ENCODE data around the gene DUSP5.

The DUSP5 gene

DNA sequence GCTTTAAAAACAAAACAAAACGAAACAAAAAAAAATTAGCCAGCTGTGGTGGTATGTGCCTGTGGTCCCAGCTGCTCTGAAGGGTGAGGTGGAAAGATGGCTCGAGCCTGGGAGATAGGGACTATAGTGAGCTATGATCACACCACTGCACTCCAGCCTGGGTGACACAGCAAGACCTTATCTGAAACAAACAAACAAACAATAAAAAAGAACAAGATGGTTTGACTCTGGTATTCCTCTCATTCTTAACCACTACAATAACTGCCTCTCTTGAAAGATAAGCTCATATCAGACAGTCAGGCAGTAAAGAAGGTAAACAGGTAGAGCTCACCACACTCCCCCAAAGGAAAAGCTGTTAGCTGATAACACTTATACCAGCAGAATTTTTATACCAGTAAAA, 14.1 kb upstream of the DUSP5 start:
- DNase-seq: no peak

DNA sequence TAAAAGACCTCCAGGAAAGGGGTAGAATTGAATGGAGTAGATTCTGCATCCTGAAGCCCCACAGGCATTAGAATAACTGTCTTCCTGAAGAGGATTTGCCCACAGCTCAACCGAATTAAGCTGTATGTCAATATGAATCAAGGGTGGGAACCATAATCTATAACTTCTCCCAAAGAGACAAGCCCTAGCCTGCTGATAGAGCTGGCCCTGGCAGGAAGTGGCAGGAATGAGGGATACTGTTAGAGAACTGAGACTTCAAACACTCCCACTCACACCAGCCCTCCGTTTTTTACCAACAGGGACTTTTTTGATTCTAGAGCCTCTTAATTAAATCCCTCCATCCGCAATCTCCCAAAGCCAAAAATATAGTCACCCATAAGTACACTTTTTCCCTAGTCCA, 12.2 kb upstream of the DUSP5 start:
- no peak for DNase-seq

DNA sequence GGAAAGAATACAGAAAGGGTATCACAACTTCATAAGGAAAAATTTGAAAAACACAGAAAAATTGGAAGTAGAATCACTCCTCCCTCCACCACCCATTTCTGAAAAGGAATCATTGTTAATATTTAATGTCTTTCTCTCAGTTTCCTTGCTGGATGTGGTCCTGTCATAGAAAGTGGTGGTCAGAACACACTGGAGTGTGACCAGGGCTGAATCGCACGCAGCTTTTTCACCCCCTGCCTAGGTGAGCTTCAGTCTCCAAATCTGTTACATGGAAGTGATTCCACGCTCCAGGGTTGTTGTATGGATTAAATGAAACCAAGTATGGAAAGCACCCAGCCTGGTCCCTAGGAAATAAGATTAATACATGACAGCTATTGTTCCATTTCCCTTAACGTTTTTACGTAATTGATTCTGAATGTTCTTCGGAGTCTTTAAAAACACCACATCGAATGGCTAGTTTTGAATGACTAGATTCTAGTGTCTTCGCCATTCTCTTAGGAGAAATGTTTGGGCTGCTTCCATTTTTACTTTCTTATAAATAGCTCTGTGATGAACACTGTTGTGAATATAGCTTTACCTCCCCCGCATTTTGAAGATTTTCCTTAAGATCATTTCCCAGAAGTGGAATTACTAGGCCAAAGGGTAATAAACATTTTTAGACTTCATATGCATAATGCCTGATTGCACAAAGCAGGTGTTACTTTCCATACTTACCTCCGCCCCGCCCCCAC, 10.9 kb upstream of the DUSP5 start:
- DNase-seq: no peak

DNA sequence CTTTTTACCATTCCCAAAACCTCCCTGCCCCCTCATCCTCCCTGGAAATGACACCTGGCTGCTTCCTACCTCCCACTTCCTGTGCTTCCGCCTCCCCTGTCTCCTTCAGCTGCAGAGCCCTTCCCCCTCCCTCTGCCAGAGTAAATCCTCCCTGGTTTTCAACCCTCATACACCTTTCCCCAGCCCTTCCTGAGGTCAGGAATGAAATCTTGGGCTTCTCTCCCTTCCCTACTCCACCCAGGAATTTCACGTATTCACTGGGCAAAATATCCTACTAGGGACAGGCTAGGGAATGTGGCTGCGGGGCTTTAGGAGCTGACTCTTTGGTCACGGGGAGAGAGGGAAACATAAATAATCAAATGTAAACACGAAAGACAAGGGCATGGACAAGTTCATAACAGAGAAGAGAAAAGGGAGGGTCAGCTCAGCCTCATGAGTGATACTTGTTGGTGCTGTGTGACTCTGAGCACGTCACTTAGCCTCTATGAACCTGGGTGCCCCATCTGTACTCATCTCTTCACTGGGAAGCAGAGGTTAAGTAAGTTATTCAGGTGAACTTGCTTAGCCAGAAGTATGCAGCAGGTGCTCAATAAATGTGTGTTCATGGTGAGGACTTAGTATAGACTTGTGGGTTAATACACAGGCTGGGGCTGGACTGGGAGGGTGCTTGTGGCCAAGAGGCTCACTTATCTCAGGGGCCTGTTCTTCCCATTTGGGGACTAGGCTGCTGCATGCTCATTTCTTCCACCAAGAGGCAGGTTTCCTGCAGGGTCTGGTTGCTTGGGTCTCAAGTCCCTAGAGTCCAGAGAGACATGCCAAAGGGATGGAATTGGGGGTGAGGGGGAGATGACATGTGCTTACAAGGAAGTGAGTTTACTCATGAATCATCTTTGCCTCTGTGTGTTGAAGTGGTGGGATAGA, 10.0 kb upstream of the DUSP5 start:
- DNase-seq: no peak

DNA sequence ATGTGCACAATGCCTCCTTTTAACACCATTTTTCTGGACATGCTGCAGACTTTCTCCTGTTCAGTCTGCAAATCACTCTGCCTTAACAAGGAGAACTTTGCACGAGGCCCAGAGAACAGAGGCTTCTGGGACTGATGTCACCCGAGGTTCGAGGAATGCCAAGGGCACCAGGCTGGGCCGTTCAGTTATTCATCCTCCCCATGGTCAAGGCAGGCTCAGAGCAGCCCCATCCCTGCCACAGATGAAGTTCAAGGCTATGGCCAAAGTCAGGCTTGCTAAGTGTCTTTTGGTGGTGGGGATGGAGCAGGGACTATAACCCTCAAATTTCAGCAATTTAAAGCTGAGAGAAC, 9.4 kb upstream of the DUSP5 start:
- no peak for DNase-seq

DNA sequence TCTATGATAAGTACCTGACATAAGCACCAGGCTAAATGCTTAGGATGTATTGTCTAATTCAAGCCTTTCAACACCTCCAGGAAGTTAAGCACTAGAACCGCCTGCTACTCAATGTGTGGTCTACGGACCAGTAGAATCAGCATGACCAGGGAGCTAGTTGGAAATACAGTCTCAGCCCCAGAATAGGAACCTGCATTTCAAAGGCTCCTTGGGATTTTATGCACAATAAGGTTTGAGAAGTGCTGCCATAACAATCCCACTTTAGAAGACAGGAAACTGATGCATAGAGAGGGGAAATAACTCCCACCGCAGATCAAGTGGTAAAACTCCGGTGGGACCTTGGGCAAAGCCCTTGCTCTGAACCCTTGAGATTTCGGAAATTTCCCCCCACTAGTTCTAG, 8.8 kb upstream of the DUSP5 start:
- DNase-seq: no peak

DNA sequence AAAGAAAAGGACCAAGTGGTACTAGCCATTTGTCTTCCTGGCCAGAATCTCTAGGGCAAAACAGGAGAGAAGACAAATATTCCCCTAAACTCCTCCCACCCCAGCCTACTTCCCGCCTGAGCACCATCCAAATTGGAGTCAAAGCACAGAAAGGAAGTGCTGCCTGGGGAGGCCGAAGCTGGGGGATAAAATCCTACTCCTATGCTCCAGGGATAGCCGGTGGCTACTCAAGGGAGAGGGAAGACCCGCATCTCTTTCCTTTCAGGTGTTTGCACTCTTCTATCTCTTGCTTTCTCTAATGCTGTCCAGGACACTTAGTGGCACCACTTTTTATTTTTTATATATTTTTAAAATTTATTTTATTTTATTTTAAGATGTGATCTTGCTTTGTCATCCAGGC, 7.1 kb upstream of the DUSP5 start:
- DNase-seq: no peak

DNA sequence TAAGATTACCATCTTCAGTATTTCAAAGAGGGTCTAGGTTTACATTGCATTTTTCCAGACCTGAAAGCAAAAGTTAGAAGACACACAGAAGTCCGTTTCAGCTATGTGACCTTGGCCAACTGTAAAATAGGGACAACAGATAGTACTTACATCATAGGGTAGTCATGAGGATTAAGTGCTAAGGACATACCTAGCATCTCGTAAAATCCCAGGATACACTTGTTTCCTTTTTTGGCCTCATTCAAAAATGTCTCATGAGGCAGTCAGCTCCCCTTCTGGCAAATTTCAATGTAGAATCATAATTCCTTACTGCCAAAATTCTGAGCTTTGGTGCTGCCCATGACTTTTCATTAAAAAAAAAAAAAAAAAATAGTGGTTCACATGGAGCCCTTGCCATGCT, 6.4 kb upstream of the DUSP5 start:
- DNase-seq: no peak

DNA sequence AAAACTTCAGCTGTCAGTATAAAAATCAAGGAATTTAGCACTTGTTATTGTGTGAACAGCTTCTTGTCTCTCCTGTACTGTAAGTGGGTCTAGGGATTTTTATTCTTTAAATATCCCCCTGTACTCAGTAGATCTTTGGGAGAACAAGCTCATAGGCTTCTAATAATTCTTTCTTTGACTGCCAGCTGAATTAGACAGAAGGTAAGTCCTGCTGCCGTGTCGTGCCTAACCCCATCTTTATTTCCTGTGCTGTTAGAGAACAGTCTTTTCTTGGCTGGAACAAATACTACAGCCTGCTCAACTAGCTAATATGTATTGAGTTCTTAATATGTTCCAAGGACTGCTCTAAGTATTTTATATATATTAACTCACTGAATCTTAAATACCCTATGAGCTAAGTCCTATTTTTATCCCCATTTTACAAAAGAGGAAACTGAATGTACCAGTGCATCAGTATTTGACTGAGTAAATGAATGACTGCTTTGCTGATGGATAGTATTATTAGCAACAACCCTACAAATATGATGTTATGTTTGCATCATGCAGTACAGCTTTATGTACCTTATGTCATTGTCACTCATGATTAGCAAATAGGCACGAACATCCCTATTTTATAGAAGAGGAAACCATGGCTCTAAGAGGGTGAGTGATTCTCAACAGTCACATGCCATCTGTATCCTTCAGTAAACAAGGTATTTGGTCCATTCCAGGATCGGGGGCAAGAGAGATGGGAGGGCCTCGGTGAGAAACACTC, 5.5 kb upstream of the DUSP5 start:
- DNase-seq: no peak

DNA sequence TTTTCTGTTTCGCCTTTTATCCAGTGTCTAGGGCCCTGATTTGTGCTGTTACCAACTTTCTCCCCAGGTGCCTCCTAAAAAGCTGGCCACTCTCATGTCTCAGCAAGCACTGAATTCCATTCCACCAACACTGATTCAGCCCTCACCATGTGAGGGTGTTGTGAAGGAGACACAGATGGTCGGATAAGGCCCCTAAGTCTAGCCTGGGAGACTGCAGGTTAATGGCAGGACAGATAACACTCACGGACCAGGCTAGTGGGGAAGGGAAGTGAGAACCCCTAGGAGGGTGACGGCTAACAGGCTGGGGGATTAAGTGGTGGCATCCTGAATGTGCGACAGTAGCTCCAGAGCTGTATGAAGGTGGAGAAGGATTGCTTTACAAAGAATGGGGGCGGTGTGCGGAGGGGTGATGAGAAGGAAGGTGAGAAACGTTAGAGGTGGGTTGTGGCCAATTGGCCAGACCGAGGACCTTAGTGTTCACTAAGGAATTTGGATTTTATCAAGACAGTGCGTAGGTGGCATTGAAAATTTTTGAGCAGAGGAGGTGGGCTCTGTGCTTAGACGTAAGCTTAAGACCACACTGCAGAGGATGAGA, 3.8 kb upstream of the DUSP5 start:
- no peak for DNase-seq

DNA sequence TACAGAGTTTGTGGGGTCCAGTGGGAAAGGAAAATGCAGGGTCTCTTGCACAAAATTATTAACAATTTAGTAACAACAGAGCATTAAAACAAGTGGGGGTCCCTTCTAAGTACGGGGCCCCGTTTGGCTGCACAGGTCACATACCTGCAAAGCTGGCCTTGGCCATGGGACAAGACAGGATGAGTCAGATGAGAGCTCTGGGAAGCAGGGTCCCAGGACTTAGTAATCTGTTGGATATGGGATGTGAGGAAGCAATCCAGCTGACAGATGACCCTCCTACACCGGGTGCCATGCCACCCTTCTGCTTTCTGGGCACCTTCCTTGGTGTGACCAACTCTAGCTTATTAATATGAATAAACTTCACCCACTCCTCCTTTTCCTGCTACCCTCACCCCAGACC, 3.2 kb upstream of the DUSP5 start:
- DNase-seq: no peak

DNA sequence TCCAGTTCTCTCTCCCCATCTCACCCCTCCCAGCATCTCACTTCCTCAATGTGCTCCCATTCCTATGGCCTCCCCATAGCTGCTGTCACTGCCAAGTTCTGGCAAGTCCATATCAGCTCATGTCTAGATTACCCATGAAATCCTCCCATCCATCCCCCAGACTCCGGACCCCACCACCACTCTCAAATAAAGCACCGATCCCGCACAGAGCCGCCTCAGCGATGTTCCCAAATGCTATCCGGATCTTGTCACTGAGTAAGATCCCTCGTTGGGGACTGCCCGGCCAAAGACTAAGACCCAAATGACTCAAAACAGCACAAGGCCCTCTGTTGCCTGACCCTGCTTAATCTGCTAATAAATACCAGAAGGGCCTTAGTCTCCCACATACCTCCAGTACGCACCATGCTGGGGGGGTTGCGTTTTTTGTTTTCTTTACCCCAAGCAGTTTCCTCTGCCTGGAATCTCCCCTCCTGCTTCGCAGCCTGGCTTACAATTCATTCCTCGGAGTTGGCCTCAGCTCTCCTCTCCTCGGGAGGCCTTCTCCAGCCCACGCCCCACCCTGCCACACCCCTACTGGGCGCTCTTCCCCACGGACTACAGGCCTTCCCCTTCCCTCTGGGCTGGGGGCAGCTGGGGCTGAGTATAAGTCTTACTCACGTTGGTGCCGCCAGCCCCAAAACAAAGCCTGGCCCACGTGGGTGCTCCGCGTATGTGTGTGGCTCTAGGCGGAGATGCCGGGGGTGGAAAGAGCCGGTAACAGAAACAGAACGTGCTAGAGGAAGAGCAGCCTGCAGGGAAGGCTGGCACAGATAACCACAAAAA, 1.8 kb upstream of the DUSP5 start:
- no peak for DNase-seq

DNA sequence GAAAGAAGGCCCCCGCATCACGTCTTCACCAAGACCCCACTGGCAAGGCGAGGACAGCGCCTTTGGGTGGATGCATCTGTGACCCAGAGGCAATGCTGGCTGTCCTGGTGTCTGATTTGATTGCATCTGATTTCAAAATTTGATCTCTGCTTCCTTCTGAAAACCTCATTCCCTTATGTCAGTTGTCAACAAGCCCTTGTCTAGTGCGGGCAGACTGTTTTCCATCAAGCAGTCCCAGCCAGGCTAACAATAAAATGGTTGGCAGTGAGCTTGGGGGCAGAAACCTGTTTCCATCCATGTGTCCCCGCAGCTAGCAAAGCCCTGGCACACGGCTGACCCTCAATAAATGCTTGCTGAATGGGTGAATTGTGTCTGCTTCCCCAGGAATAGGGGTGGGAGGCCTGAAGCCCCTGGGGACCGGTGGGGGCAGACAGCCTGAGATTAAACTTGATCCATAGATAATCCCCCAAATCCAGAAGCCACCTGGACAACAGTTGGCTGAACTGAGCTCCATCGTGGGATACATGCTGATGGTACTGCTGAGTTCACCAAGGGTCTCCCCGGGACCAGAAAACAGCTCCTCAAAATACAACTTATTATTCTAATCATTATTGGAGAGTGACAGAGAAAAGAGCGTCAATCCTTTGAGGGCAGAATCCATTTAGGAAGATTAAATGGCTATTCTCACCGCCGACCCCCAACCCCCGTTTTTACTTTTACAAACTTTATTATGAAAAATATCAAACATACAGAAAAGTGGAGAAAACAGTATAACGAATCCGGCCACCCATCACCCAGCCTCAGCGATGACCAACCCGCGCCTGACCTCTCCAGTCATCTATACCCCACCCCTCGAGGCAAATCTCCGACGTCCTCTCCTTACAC, 912 bp upstream of the DUSP5 start:
- no peak for DNase-seq

DNA sequence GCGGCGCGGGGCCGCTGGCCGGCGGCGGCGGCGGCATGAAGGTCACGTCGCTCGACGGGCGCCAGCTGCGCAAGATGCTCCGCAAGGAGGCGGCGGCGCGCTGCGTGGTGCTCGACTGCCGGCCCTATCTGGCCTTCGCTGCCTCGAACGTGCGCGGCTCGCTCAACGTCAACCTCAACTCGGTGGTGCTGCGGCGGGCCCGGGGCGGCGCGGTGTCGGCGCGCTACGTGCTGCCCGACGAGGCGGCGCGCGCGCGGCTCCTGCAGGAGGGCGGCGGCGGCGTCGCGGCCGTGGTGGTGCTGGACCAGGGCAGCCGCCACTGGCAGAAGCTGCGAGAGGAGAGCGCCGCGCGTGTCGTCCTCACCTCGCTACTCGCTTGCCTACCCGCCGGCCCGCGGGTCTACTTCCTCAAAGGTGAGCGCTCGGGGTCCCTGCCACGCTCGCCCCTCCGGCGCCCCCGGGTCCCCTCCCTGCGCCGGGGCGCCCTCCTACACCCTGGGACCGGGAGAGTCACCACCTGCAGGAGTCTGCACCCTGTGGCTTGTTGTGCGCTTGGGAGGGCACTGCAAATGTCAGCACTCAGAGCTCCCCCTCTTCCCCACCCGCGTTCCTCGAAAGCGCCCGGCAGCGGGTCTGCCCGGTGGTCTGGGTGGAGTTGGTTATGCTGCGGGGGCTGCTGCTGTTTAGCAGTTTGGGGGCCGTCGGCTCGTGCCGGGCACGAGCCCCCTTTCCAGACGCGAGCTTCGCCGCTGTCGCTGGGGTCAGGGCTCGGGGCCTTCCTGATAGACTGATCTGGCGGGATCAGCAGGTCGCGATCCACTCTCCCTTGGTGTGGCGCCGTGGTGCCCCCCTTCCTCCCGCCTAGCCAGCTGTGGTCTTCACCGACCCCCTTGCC, 627 bp downstream of the DUSP5 start:
- DNase-seq: no peak

DNA sequence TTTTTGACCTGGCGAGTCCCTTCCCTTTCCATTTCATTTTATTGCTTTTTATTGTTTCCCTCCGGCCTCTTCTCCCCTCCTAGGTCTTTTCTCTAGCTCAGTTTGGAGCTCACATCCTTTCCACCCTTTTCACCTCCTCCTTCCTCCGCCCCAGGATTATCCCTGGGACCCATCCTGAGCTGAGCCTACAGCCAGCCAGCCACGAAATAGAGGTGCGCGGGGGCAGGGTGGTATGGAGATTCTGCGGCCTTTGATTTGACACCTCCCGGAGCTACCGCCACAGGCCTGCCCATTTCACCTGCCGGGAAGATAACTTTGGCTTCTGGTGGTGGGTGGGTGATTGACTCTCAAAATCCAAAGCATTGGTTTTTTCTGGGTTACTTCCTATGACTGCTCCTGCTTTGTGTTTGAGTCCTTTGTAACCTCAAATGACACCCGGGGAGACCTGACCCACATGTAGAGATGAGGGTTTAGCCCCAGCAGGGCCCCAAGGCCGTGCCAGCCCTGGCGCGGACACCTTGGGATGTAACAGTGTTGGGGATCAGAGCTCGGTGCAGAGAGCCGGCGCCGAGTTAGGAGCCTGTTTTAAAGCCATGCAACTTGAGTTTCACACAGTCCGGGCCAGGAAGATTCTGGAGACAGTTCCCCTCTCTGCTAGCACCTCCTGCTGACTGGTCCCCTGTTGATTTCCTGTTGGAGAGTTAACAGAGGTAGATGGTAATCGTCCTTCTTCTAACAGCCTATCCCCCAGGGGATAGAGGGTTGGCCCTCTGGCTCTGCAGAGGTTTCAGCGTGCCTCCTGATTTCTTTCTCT, 1.5 kb downstream of the DUSP5 start:
- DNase-seq: no peak

DNA sequence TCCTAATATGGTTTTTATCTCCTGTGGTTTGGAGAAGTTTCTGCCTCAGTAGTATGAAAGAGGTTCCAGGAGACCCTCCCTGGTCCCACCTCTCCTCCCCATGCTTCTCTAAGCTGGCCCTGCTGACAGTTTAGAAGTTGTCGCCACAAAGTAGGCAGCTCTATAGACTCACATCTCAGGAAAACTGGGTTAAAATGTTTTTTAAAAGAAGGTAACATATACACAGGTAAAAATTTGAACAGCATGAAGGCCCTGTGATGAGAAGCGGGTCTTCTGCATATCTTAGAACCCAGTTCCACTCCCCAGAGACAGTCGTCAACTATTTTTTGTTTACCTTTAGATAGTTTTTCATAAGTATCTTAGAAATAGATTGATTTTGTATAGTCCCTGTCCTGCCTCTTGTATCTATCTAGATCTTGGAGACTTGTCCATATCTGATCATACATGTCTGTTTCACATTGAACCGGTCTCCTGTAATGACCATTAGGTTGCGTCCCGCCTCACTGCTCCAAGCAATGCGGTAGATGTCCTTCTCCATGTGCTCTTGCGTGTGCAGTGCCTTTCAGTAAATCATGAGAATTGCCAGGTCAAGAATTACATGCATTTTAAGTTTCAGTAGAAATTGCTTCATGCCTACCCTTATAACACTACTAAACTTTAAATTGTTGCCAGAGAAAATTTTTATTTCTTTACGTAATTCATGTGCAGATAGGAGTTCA, 2.2 kb downstream of the DUSP5 start:
- DNase-seq: no peak

DNA sequence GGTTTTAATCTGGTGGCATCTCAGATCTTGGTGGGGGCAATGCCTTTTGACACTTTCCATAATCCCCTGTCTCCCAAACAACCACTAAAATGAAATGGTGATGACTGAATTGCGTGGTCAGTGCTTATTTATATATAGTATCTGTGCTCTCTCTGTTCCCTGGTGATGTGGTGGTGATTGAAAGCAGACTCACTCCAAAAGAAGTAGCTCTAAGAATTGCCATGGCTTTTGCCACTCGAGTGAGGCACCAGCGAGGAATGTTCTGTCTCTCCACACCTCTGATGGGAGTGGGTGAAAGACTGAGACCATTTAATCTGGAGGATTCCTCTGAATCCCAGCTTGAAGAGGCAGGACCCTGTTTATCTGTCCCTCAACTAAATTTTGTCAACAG, 2.8 kb downstream of the DUSP5 start:
- no peak for DNase-seq

DNA sequence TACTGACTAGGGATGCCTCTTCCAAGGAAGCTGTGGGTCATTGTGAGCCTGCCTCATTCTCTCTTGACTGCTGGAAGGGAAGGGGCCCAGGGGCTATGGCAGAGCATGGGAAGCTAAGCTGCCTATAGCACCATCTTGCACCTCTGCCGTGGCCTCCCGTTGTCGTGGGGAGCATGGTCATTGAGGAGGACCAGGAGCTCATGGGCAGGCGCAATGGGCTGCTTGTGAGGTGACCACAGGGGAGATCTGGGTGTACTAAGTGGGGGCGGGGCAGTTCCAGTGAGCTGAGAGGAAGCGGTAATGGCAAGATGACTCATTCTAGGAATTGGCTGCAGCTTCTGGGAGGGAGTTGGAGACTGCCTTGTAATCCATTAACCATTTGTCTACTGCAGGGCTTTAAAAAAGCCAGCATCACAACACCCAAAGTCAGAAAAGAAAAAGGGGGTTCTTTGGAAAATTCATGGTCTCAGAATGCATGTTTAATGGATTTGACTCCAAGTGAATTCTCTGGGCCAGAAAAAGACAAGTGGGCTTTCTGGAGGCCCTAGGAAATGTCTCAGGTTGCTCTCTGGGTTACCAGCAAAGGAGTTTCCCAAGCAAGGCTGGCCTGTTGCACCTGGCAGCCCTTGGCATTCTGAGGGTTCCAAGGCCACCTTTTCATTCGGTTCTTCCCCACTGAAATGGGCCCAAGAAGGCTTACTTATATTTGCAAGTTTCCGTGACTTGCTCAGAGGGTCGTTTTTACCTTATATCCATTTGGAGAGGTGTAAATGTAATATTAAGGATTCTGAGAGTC, 3.6 kb downstream of the DUSP5 start:
- peak; percentile 29 for DNase-seq

All from midbrain (tissue), 1 donor.